Endothelial cell (in vitro differentiated cells): ENCODE results near the gene ASB2. TPM values are rescaled to one million over a fixed set of nuclear protein-coding genes. Genes with fewer than 3 reads are reported as not detected.

Source experiments
- DNase-seq: peaks from one replicate; pipeline ENCODE4 v3.0.0; 2021; ENCODE audit warnings: low spot score
- H3K27ac Mint-ChIP-seq: one replicate; pipeline ENCODE4 v1.8.0; 2021; ENCODE audit warnings: mixed read lengths, inconsistent platforms; ENCODE audit not compliant: unreplicated experiment
- H3K27me3 Mint-ChIP-seq: one replicate; pipeline ENCODE4 v1.8.0; 2021; ENCODE audit warnings: mild to moderate bottlenecking, moderate library complexity, mixed read lengths, inconsistent platforms; ENCODE audit not compliant: unreplicated experiment
- H3K36me3 Mint-ChIP-seq: one replicate; pipeline ENCODE4 v1.8.0; 2021; ENCODE audit warnings: mild to moderate bottlenecking, low read depth, mixed read lengths, inconsistent platforms; ENCODE audit not compliant: unreplicated experiment
- H3K4me1 Mint-ChIP-seq: one replicate; pipeline ENCODE4 v1.8.0; 2021; ENCODE audit warnings: mild to moderate bottlenecking, mixed read lengths, inconsistent platforms; ENCODE audit not compliant: unreplicated experiment
- H3K4me3 Mint-ChIP-seq: one replicate; pipeline ENCODE4 v1.8.0; 2021; ENCODE audit warnings: mild to moderate bottlenecking, mixed read lengths, inconsistent platforms; ENCODE audit not compliant: unreplicated experiment
- H3K9me3 Mint-ChIP-seq: one replicate; pipeline ENCODE4 v1.8.0; 2021; ENCODE audit warnings: mixed read lengths, inconsistent platforms; ENCODE audit not compliant: unreplicated experiment
- total RNA-seq: library from RNA; stranded (reverse); fragmentation: NEBNext Ultra II Directional; extraction: Animal tissue kit (Norgen Biotek cat#: 25700); gene quantifications from one replicate; pipeline ENCODE4 v1.2.1, GENCODE V29; 2021; ENCODE audit not compliant: unreplicated experiment
- TF ChIP-seq, protein P1 (sequence below): fragments of 200-600 bp; sonication (generic); IDR thresholded peaks from one replicate; pipeline ENCODE4 v1.5.0; 2021; ENCODE audit warnings: antibody characterized with exemption; ENCODE audit not compliant: unreplicated experiment

ASB2 gene
- total RNA-seq, 1 donor from 2014 or later: not detected

GRCh38 chr14:93977171-93977570, 801 bp upstream of the ASB2 start:
- no peak for DNase-seq
- no peak overlapping the region for H3K4me3 Mint-ChIP-seq
- no peaks in the 10 kb centered on the region for H3K9me3 Mint-ChIP-seq
- no peak overlapping the region for H3K27ac Mint-ChIP-seq
- peaks cover 6% of the 10 kb centered on the region for H3K4me1 Mint-ChIP-seq
- H3K36me3 Mint-ChIP-seq: no peaks in the 10 kb centered on the region
- peaks cover 3% of the 10 kb centered on the region for H3K27me3 Mint-ChIP-seq
- TF ChIP-seq, protein P1, sequence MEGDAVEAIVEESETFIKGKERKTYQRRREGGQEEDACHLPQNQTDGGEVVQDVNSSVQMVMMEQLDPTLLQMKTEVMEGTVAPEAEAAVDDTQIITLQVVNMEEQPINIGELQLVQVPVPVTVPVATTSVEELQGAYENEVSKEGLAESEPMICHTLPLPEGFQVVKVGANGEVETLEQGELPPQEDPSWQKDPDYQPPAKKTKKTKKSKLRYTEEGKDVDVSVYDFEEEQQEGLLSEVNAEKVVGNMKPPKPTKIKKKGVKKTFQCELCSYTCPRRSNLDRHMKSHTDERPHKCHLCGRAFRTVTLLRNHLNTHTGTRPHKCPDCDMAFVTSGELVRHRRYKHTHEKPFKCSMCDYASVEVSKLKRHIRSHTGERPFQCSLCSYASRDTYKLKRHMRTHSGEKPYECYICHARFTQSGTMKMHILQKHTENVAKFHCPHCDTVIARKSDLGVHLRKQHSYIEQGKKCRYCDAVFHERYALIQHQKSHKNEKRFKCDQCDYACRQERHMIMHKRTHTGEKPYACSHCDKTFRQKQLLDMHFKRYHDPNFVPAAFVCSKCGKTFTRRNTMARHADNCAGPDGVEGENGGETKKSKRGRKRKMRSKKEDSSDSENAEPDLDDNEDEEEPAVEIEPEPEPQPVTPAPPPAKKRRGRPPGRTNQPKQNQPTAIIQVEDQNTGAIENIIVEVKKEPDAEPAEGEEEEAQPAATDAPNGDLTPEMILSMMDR: no peak

DNA sequence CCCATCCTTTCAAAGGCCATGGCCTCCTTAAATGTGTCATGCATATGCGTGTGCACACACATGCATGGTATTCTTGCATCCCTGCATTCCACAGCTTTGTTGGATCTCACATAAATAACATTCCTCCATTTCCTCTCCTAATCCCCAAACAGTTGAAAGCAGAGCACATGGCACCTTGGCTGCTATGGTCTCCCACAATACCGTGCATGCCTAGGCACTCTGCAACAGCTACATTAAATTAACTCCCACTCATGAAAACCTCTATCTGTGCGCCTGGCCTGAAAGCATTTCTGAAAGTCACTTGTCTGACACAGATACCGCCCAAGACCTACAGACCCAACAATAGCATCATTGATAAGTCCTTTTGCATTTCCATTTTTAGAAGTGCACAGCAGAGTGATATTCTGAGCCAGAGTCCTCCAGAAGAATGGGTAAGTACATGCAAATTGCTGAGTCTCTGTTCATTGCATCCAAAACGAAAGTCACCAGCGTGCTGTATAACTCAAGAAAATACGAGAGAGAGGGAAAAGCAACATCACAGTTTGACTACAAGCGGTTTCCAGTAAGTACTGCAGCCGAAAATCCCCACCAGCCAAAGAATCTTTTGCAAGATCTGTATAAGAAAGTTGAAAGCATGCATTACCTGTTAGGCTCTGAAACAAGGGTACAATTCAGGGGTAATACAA, 436 bp downstream of the ASB2 start:
- Mint-ChIP-seq H3K36me3 (no peaks in the 10 kb centered on the region), H3K9me3 (no peaks in the 10 kb centered on the region), H3K27me3 (peaks cover 3% of the 10 kb centered on the region), H3K4me3 (no peak overlapping the region), H3K4me1 (peaks cover 6% of the 10 kb centered on the region), H3K27ac (no peak overlapping the region)
- TF ChIP-seq, protein P1: no peak
- no peak for DNase-seq

DNA sequence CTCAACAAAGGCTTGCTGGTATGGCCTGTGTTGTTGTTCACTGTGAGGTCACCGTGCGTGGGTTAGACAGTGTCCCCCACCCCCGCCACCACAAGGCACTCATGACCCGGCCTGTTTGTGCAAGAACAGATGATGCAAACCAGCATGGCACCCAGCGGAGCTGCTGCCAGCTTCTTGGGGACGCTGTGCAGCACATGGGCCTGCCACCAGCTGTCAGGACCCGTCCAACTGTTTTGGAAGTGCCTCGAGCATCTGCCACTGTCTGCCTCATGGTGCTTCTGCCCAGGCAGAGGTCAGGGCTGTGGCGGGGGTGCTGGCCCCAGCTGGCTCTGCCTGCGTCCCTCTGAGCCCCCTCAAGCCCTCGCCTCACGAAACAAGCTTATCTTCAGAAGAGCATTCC, 1.5 kb downstream of the ASB2 start:
- no peak overlapping the region for H3K4me3 Mint-ChIP-seq
- peaks cover 6% of the 10 kb centered on the region for H3K4me1 Mint-ChIP-seq

GRCh38 chr14:93974299-93974698, 2.1 kb downstream of the ASB2 start:
- Mint-ChIP-seq H3K27ac (no peak overlapping the region), H3K27me3 (peaks cover 3% of the 10 kb centered on the region), H3K36me3 (no peaks in the 10 kb centered on the region)

More for the DNA sequence above, 1.5 kb downstream of the ASB2 start:
- peaks cover 3% of the 10 kb centered on the region for H3K27me3 Mint-ChIP-seq
- no peak for DNase-seq
- no peak overlapping the region for H3K27ac Mint-ChIP-seq
- H3K9me3 Mint-ChIP-seq: no peaks in the 10 kb centered on the region
- H3K36me3 Mint-ChIP-seq: no peaks in the 10 kb centered on the region
- TF ChIP-seq, protein P1: no peak

DNA sequence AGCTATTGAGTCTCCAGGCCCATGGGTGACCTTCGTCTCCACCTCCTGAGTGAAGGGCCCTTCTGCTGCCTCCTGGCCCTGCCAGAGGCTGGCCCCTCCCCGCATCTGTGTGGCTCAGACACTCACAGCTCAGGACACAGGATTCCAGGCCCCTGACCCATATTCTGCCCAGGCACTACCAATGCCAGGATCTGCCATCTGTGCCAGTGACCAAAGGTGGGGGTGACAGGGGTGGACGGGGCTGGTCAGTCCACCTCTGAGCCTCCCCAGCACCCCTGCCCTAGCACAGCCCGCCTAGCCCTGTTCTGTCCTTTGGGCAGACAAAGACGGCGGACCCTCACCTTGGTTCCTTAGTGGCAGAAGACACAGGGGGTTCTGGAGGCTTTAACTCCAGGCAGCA, 2.8 kb downstream of the ASB2 start:
- Mint-ChIP-seq H3K9me3 (no peaks in the 10 kb centered on the region), H3K27ac (no peak overlapping the region), H3K36me3 (no peaks in the 10 kb centered on the region), H3K27me3 (peaks cover 3% of the 10 kb centered on the region), H3K4me1 (peaks cover 6% of the 10 kb centered on the region), H3K4me3 (no peak overlapping the region)
- TF ChIP-seq, protein P1: no peak
- DNase-seq: no peak

More at GRCh38 chr14:93974299-93974698, 2.1 kb downstream of the ASB2 start:
- TF ChIP-seq, protein P1: no peak
- Mint-ChIP-seq H3K4me3 (no peak overlapping the region), H3K4me1 (peaks cover 6% of the 10 kb centered on the region), H3K9me3 (no peaks in the 10 kb centered on the region)
- no peak for DNase-seq
